Stimulated activated CD8-positive, alpha-beta memory T cell treated with anti-CD3 and anti-CD28 coated beads, Interleukin-12 subunit alpha, Interleukin-12 subunit beta, amount 100 ng/mL, for 4 hours (primary cell): Measurements from ENCODE around the gene SECISBP2L.

Experiments used
- DNase-seq: peaks from one replicate; pipeline ENCODE4 v3.0.0-alpha.2; 2020; ENCODE audit warnings: low read depth

Gene SECISBP2L

GRCh38 chr15:49060710-49061495 is 14.7 kb upstream of the SECISBP2L start:
- DNase-seq, result no peak

- no peak for DNase-seq
Observed at GRCh38 chr15:49059491-49059890, 13.2 kb upstream of the SECISBP2L start.

- no peak for DNase-seq
Observed at GRCh38 chr15:49058559-49058958, 12.3 kb upstream of the SECISBP2L start.

GRCh38 chr15:49055630-49056029 is 9.4 kb upstream of the SECISBP2L start:
- DNase-seq, result no peak

- no peak for DNase-seq
Observed at GRCh38 chr15:49052662-49053061, 6.4 kb upstream of the SECISBP2L start.

- DNase-seq, result no peak
Observed at GRCh38 chr15:49047456-49047855, 1.2 kb upstream of the SECISBP2L start.

GRCh38 chr15:49045751-49046219 is 461 bp downstream of the SECISBP2L start:
- no peak for DNase-seq

GRCh38 chr15:49044766-49045606 is 1.3 kb downstream of the SECISBP2L start:
- DNase-seq, result no peak

- no peak for DNase-seq
Observed at GRCh38 chr15:49044002-49044401, 2.2 kb downstream of the SECISBP2L start.

- no peak for DNase-seq
Observed at GRCh38 chr15:49042165-49042564, 4.1 kb downstream of the SECISBP2L start.

- no peak for DNase-seq
Observed at GRCh38 chr15:49041426-49041825, 4.8 kb downstream of the SECISBP2L start.

- DNase-seq, result no peak
Observed at GRCh38 chr15:49040151-49040550, 6.1 kb downstream of the SECISBP2L start.

GRCh38 chr15:49038382-49038781 is 7.9 kb downstream of the SECISBP2L start:
- DNase-seq, result no peak

GRCh38 chr15:49037546-49037940 is 8.7 kb downstream of the SECISBP2L start:
- no peak for DNase-seq

- DNase-seq, result no peak
Observed at GRCh38 chr15:49036650-49037545, 9.3 kb downstream of the SECISBP2L start.

GRCh38 chr15:49035825-49036224 is 10.4 kb downstream of the SECISBP2L start:
- DNase-seq, result no peak

GRCh38 chr15:49032601-49033145 is 13.6 kb downstream of the SECISBP2L start:
- no peak for DNase-seq

GRCh38 chr15:49031804-49032203 is 14.4 kb downstream of the SECISBP2L start:
- DNase-seq, result no peak

GRCh38 chr15:49026700-49027099 is 19.5 kb downstream of the SECISBP2L start:
- no peak for DNase-seq

- DNase-seq, result no peak
Observed at GRCh38 chr15:49024840-49025239, 21.4 kb downstream of the SECISBP2L start.

- no peak for DNase-seq
Observed at GRCh38 chr15:49023354-49023753, 22.9 kb downstream of the SECISBP2L start.

GRCh38 chr15:49015896-49016295 is 30.4 kb downstream of the SECISBP2L start:
- no peak for DNase-seq
